DMS53 treated with DMSO at 0.1 percent for 48 hours (cell line): ENCODE data around the gene TNN.

Experiments used
- DNase-seq: peaks from one replicate; lab custom pipeline; 2025; ENCODE audit not compliant: unreplicated experiment; lab: John Stamatoyannopoulos, UW

TNN gene

DNA sequence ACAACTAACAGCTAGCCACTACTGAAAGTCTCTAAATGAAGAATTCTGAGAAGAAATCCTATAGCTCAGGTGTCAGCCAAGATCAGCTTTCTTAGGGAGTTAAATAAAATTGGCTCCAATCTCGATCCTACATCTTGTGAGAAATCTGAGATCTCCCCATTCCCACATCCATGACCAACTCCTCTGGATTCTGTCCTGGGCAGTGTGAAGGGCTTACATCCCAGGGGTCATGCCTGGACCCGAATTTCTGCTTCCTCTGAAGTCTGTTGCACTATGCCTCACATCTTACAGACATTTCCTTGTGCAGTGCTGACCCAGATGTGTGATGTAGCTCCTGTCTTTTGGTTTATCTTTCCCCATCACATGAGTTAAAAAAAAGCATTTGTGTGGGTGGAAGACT, 4.8 kb upstream of the TNN start:
- no peak for DNase-seq

DNA sequence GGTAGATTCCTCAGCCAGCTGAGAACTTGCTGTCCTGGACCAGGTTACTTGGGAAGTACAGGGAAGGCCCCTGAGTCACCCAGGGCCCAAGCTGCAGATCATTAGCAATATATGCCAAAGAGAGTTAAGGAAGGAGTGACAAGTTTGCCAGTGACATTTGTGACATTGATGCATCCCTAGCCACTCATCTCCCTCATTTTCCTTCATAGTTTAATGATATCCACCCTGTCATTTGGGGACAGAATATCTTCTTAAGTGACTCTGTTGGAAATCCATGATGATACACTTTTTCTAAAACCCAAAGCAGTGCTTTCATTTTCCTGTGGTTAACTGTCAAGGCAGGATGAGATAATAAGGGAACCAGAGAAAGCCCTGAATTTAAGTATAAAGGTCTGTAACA, 3.2 kb downstream of the TNN start:
- DNase-seq = no peak

- no peak for DNase-seq
Measured at GRCh38 chr1:175071276-175071943, 3.8 kb downstream of the TNN start.

DNA sequence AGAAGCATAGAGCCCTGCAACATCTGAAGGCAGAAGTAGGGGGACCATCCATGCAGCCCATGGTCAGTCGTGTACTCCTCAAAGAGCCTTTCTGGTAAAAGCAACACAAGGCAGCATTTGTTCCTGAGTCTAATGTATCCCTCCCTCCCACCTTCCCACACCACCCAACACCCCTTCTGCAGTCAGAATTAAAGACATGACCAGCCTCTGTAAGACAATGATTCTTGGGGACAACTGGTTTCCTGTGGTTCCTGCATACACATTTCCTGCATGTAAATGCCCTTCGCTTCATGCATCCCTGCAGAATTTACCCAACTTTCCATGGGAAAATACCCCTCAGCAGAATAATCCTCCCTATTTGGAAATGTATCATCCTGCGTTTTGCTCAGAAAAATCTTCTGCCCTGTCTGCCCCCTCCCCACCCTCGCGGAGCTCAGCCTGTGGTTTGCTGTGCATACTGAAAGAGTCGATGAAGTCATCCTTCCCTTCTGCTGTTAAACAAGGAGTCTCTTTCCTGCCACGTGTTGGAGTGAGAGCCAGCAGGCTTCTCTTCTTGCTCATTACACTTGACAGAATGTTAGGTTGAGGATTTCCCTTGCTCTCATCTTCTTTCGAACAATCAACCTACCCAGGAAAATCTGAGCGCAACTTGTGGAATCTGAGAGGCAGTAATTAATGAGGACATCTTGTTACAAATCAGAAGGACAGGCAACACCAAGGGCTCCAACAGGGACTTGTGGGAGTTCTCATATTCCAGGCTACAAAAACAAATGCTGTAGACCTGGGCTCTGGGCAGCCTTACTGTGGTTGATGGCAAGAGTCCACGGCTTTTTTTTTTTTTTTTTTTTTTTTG, 4.7 kb downstream of the TNN start:
- DNase-seq = no peak

DNA sequence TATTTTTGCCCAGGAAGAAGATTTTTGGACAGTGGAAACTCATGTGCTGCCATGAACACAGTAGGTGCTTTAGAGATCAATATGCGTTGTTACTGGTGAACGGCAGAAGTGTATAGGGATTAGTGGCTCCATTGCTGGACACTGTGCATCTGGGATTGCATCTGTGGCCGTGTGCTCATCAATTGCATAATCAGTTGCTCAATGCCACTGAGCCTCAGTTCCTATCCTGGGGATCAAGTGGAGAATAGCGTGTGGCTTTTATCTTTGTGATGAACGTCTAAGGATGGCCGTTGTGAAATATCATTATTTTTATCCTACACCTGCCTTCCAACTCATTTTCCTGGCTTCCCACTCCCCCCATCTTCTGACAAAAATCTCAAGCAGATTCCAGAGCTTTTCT, 5.4 kb downstream of the TNN start:
- no peak for DNase-seq

GRCh38 chr1:175073633-175074032, 6.0 kb downstream of the TNN start:
- no peak for DNase-seq

DNA sequence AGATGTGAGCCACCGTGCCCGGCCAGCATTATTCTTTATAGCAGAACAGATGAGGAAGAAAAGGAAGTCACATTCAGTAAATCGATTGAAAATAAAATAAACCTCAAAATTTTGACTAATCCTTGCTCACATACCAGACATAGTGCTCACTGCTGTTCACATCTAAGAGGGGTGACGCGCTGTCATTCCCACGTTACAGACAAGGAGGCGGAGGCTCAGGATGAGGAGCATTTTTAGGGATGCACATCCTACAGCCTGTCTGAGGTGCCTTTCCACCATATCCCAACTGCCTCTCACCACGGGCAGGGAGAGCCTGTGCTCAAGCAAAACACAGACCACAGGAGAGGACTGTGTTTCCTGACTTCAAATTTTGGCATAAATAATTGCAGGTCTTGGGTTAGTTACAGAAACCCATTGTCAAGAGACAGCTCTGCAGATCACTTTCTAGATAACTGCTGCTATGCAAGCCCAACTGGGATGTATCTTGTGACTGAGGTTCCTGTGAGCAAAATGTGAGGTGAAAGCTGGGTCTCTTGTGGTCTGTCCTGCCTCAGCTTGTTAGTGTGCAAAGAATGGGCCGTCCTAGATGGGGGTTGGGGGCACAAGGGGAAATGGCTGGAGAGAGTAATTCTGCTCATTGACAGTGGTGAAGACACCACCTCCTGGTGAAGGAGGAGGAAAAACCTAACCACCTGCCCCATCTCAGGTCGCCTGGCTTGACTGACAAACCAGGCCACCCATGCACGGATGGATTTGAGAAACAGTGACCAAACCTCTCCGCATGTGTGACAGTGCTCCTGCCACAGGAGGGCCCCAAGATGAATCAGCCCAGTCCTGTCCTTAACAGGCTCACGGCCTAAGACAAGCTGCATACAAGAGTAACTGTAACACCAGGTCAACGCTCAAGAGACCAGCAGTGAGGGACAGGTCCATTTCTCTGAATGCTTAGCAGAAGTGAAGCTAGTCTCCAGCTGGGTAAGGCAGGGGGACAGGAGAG, 8.2 kb downstream of the TNN start:
- DNase-seq = no peak

DNA sequence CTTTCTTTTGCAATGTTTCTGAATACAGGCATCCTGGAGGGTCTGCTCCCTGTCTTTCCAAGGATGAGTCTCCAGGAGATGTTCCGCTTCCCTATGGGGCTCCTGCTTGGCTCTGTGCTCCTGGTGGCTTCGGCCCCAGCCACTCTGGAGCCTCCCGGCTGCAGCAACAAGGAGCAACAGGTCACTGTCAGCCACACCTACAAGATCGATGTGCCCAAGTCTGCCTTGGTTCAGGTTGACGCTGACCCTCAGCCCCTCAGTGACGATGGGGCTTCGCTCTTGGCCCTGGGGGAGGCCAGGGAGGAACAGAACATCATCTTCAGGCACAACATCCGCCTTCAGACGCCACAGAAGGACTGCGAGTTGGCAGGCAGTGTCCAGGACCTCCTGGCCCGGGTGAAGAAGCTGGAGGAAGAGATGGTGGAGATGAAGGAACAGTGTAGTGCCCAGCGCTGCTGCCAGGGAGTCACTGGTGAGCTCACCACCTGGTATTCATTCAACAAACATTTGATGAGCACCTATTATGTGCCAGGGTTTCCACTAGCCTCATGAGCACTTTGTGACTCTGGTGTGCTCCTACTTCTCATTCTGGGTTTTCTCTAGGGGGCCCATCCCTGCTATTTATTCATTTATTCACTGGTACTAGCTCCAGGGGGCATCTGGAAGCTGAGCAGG, 9.9 kb downstream of the TNN start:
- no peak for DNase-seq

DNA sequence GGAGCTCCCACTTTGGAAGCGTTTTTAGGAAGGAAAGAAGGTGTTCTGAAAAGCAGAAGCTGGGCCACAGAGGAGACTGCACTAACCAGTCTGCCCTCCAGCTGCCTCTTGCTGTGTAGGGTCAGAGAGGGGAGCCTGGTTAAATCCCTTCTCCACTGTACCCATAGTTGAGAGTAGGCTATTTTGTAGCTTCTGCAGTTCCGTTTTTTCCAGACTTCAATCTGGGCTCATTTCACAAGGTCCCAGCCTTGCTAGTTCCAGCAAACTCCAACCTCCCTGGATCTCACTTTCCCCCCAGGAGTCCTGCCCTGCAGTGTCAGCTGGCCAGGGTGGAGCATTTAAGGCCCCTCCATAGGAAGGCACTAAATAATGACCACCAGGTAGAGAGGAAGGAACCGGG, 11.0 kb downstream of the TNN start:
- DNase-seq = no peak

- no peak for DNase-seq
Measured at GRCh38 chr1:175079338-175079737, 11.7 kb downstream of the TNN start.

DNA sequence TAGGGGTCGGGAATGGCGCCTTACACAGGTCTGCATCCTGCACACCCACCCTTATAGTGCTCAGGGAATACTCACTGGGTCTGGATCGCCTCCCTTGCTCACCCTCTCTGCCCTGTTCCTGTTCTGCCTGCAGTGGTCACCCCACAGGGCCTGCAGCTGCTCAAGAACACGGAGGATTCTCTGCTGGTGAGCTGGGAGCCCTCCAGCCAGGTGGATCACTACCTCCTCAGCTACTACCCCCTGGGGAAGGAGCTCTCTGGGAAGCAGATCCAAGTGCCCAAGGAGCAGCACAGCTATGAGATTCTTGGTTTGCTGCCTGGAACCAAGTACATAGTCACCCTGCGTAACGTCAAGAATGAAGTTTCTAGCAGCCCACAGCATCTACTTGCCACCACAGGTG, 12.4 kb downstream of the TNN start:
- DNase-seq = no peak

- DNase-seq = no peak
Measured at GRCh38 chr1:175081983-175082382, 14.3 kb downstream of the TNN start.

DNA sequence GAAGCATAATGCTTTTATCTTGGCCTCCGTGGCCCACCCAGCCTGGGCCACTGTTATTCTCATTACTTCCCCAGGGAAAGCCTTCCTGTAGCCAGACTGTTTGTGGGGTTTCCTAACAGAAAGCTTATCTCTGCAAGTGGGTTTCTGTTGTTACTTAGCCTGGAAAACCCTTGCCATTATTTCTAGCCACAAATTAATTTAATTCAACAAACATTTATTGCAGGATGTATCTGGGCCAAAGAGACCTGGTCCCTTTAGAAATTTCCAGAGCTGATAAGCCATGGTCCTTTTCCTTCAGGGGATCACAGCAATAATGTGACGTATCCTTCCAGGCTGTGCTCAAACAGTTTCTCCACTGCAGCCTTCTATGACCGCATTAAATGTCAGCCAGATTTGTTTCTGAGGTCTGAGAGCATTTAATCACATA, 20.9 kb downstream of the TNN start:
- no peak for DNase-seq

GRCh38 chr1:175089136-175089718, 21.6 kb downstream of the TNN start:
- no peak for DNase-seq

- no peak for DNase-seq
Measured at GRCh38 chr1:175090780-175091179, 23.1 kb downstream of the TNN start.

GRCh38 chr1:175094626-175095025, 27.0 kb downstream of the TNN start:
- DNase-seq = no peak

DNA sequence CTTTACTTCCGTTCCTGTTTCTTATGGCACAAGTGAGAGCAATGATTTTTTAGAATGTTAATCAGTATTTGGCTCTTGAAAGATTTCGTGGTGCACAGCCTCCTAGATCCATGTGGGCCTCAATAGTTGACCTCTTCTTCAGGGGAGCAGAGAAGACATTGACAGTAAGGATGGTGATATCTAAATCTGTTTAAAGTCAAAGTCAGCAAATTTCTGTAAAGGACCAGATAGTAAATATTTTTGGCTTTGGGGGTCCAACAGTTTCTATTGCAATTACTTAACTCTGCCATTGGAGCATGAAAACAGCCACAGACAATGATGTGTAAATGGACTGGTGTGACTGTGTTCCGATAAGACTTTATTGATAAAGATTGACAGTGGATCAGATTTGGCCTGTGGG, 27.4 kb downstream of the TNN start:
- no peak for DNase-seq

DNA sequence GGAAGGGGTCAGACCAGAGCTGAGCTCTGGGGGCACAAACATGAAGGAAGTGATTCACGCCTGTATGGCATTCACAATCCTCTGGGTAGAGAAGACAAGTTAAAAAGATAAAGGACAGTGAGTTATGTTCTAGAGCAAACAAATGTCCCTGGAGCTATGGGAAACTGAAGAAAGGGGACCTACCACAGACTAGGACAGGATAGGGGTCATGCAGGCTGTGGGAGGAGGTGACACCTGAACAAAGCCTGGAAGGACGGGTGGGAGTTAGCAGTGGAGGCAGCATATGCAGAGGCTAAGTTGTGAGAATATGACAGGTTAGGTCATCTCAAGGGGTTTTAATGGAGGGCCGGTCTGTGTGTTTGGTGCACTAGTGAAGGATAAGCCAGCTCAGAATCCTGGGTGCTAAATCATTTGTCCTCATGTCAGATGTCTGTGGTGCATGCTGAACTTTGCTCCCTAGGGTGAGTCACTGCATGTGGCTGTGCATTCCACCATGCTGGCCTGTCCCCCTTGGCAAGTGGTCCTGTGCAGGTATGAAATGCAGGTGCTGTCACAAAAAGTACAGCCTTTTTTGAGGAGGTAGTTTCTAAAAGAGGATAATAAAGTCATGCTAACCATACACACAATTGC, 28.5 kb downstream of the TNN start:
- peak; percentile 7 for DNase-seq

GRCh38 chr1:175097361-175097760, 29.7 kb downstream of the TNN start:
- DNase-seq = no peak

GRCh38 chr1:175099916-175100315, 32.3 kb downstream of the TNN start:
- no peak for DNase-seq
